ENCODE results near the gene TSPOAP1. TPM values are rescaled to one million over a fixed set of nuclear protein-coding genes. Genes with fewer than 3 reads are reported as not detected.
A peak's percentile ranks its signal among the peaks of the same experiment; 100 is the strongest.

The TSPOAP1 gene
- total RNA-seq, 1 donor from 2014 or later: 1.3 TPM

DNA sequence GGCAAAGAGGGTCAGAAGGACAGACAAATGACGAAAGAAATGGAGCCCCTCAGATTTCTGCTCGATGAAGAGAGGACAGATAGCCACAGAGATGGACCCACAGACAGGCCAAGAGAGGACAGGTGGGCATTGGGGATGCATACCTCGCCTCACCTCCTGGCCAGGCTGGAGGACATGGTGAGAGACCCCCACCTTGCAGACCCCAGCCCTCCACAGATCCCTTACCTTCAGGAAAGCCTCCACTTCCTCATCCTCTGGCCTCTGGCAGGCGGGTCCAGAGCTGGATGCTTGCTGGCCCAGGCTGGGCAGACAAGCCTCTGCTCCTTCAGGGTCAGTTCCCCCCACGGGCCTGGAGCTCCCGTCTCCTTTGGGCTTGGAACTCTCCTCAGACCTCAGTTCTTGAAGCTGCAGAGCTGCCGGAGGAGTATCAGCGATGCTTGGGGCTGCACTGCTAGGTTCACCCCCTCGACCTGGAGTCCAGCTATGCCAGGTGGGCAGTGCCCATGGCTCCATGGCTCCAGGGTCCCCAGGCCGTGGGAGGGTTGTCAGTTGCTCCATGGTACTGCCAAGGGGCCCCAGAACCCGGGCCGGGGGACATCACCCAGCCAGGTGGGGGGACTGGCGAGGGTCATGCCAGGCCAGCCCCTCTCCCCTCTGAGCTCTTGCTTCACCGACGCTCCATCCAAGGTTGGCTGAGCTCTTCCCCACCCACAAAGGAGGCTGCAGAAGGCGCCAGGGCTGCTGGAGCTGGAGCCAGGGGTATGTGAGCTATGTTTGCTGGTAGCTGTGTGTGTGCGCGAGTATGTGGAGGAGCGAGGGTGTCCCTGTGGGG lies 1.0 kb downstream of the TSPOAP1 start:
- H3K27ac Mint-ChIP-seq (ENCODE audit: unreplicated experiment): peak overlapping the region; percentile 54
- H3K36me3 Mint-ChIP-seq (ENCODE audit: low read depth, unreplicated experiment): no peaks in the 10 kb centered on the region
- H3K4me3 Mint-ChIP-seq (ENCODE audit: unreplicated experiment): no peak overlapping the region
- peaks cover 12% of the 10 kb centered on the region for H3K4me1 Mint-ChIP-seq (ENCODE audit: unreplicated experiment)
- peaks cover 23% of the 10 kb centered on the region for H3K27me3 Mint-ChIP-seq (ENCODE audit: unreplicated experiment)
- TF ChIP-seq, protein P1, sequence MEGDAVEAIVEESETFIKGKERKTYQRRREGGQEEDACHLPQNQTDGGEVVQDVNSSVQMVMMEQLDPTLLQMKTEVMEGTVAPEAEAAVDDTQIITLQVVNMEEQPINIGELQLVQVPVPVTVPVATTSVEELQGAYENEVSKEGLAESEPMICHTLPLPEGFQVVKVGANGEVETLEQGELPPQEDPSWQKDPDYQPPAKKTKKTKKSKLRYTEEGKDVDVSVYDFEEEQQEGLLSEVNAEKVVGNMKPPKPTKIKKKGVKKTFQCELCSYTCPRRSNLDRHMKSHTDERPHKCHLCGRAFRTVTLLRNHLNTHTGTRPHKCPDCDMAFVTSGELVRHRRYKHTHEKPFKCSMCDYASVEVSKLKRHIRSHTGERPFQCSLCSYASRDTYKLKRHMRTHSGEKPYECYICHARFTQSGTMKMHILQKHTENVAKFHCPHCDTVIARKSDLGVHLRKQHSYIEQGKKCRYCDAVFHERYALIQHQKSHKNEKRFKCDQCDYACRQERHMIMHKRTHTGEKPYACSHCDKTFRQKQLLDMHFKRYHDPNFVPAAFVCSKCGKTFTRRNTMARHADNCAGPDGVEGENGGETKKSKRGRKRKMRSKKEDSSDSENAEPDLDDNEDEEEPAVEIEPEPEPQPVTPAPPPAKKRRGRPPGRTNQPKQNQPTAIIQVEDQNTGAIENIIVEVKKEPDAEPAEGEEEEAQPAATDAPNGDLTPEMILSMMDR (IDR thresholded peaks at IDR 0.05; ENCODE audit: unreplicated experiment): no peak
- DNase-seq (ENCODE audit: low spot score): no peak
- no peaks in the 10 kb centered on the region for H3K9me3 Mint-ChIP-seq (ENCODE audit: unreplicated experiment)

GRCh38 chr17:58326609-58327362 lies 1.8 kb downstream of the TSPOAP1 start:
- no peak for DNase-seq (ENCODE audit: low spot score)
- Mint-ChIP-seq H3K27ac (ENCODE audit: unreplicated experiment) (peak overlapping the region; percentile 54), H3K4me1 (ENCODE audit: unreplicated experiment) (peaks cover 12% of the 10 kb centered on the region), H3K9me3 (ENCODE audit: unreplicated experiment) (no peaks in the 10 kb centered on the region), H3K27me3 (ENCODE audit: unreplicated experiment) (peaks cover 27% of the 10 kb centered on the region), H3K4me3 (ENCODE audit: unreplicated experiment) (no peak overlapping the region), H3K36me3 (ENCODE audit: low read depth, unreplicated experiment) (no peaks in the 10 kb centered on the region)
- TF ChIP-seq, protein P1 (IDR thresholded peaks at IDR 0.05; ENCODE audit: unreplicated experiment): no peak

DNA sequence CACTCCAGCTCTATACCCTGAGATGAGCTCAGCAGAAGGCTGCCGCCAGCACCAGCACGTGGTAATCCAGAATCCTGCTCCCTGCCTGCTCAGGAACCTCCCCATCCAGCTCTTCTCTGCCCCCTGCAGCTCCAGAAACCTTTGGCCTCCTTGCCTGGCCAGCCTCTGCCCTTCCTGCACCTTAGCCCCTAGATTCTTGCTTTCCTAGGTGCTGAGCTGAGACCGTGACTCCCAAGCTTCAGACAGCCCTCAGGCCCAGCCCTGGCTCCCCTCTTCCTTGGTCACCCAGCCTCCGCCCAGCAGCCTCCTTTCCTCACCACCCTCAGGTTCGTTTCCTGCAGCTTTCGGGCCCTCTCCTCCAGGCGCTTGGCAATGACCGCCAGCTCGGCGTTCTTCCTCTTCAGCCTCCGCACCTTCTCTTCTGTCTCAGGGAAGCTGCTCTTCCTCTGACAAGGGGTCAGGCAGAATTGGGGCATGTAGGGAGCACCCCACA lies 2.6 kb downstream of the TSPOAP1 start:
- peaks cover 12% of the 10 kb centered on the region for H3K4me1 Mint-ChIP-seq (ENCODE audit: unreplicated experiment)
- no peak overlapping the region for H3K4me3 Mint-ChIP-seq (ENCODE audit: unreplicated experiment)
- no peak overlapping the region for H3K27ac Mint-ChIP-seq (ENCODE audit: unreplicated experiment)
- DNase-seq (ENCODE audit: low spot score): no peak
- H3K27me3 Mint-ChIP-seq (ENCODE audit: unreplicated experiment): peaks cover 27% of the 10 kb centered on the region
- TF ChIP-seq, protein P1 (IDR thresholded peaks at IDR 0.05; ENCODE audit: unreplicated experiment): no peak
- no peaks in the 10 kb centered on the region for H3K9me3 Mint-ChIP-seq (ENCODE audit: unreplicated experiment)
- no peaks in the 10 kb centered on the region for H3K36me3 Mint-ChIP-seq (ENCODE audit: low read depth, unreplicated experiment)

- no peak for DNase-seq (ENCODE audit: low spot score)
- Mint-ChIP-seq H3K4me1 (ENCODE audit: unreplicated experiment) (peaks cover 12% of the 10 kb centered on the region), H3K9me3 (ENCODE audit: unreplicated experiment) (no peaks in the 10 kb centered on the region), H3K27me3 (ENCODE audit: unreplicated experiment) (peaks cover 27% of the 10 kb centered on the region), H3K27ac (ENCODE audit: unreplicated experiment) (no peak overlapping the region), H3K36me3 (ENCODE audit: low read depth, unreplicated experiment) (no peaks in the 10 kb centered on the region), H3K4me3 (ENCODE audit: unreplicated experiment) (peak overlapping the region; percentile 69)
- TF ChIP-seq, protein P1 (IDR thresholded peaks at IDR 0.05; ENCODE audit: unreplicated experiment): no peak
Observed at GRCh38 chr17:58325289-58325726, 3.3 kb downstream of the TSPOAP1 start.
